Liver (tissue), 9 donors: ENCODE results near the gene FLOT1. TPM values are rescaled to one million over a fixed set of nuclear protein-coding genes. Genes with fewer than 3 reads are reported as not detected.

Experiments
- DNase-seq: peaks from one replicate; pipeline ENCODE4 v3.0.0-alpha.2; 2017; ENCODE audit warnings: low spot score
- H3K27ac ChIP-seq, 2 donors: one replicate each; pipeline ENCODE4 v1.7.0; 2013; ENCODE audit warnings: inconsistent platforms in 2 of 2, low read length in 2 of 2, control low read depth in 1 of 2, low read depth in 1 of 2, mild to moderate bottlenecking in 1 of 2
- H3K27me3 ChIP-seq, 4 donors: one replicate each; pipeline versions ENCODE4 v1.6.1 to v1.7.0; 2013; ENCODE audit warnings: low read length in 3 of 4, inconsistent platforms in 1 of 4, mild to moderate bottlenecking in 1 of 4, moderate library complexity in 1 of 4; ENCODE audit not compliant: control insufficient read depth in 4 of 4, insufficient read depth in 4 of 4
- H3K36me3 ChIP-seq, 4 donors: one replicate each; pipeline versions ENCODE4 v1.6.1 to v1.7.0; 2013; ENCODE audit warnings: low read length in 3 of 4, mild to moderate bottlenecking in 3 of 4, low read depth in 1 of 4, moderate library complexity in 1 of 4; ENCODE audit not compliant: control insufficient read depth in 4 of 4, insufficient read depth in 3 of 4
- H3K4me1 ChIP-seq, 4 donors: one replicate each; pipeline versions ENCODE4 v1.6.1 to v1.7.0; 2013; ENCODE audit warnings: low read length in 3 of 4, mild to moderate bottlenecking in 3 of 4, moderate library complexity in 1 of 4; ENCODE audit not compliant: control insufficient read depth in 4 of 4, insufficient read depth in 4 of 4
- H3K4me3 ChIP-seq, 3 donors: one replicate each; pipeline versions ENCODE4 v1.6.1 to v1.7.0; 2013; ENCODE audit warnings: low read length in 3 of 3, control low read depth in 1 of 3, low read depth in 1 of 3, mild to moderate bottlenecking in 1 of 3
- H3K9ac ChIP-seq, 2 donors: one replicate each; pipeline ENCODE4 v1.7.0; 2013; ENCODE audit warnings: low read length in 2 of 2, mild to moderate bottlenecking in 2 of 2, moderate library complexity in 2 of 2, control low read depth in 1 of 2, low read depth in 1 of 2
- H3K9me3 ChIP-seq, 4 donors: one replicate each; pipeline versions ENCODE4 v1.6.1 to v1.7.0; 2013; ENCODE audit warnings: low read length in 3 of 4; ENCODE audit not compliant: control insufficient read depth in 4 of 4
- ATF3 ChIP-seq: IDR thresholded peaks from 2 replicates; pipeline ENCODE4 v1.6.1; 2016; ENCODE audit warnings: antibody characterized with exemption
- CTCF ChIP-seq: fragments of 150-350 bp; IDR thresholded peaks from 2 replicates; pipeline ENCODE4 v1.5.1; 2017; ENCODE audit warnings: improper control_type of control experiment, low read depth, low read length; ENCODE audit not compliant: missing input control
- EGR1 ChIP-seq, 2 donors: IDR thresholded peaks; 2 replicates each; pipeline ENCODE4 v1.6.1; 2016 to 2018; ENCODE audit warnings: antibody characterized with exemption in 2 of 2, low read depth in 2 of 2
- FOXA1 ChIP-seq: IDR thresholded peaks from 2 replicates; pipeline ENCODE4 v1.6.1; 2016; ENCODE audit warnings: antibody characterized with exemption
- FOXA2 ChIP-seq: IDR thresholded peaks from 2 replicates; pipeline ENCODE4 v1.6.1; 2016; ENCODE audit warnings: antibody characterized with exemption
- GABPA ChIP-seq, 2 donors: IDR thresholded peaks in 1 of 2; conservative IDR thresholded peaks in 1 of 2; 2 replicates each; pipeline ENCODE4 v1.6.1; 2016; ENCODE audit warnings: antibody characterized with exemption in 2 of 2, mild to moderate bottlenecking in 1 of 2, moderate library complexity in 1 of 2
- HNF4A ChIP-seq, 2 donors: conservative IDR thresholded peaks; 2 replicates each; pipeline ENCODE4 v1.6.1; 2016; ENCODE audit warnings: antibody characterized with exemption in 2 of 2, mild to moderate bottlenecking in 2 of 2
- HNF4G ChIP-seq: IDR thresholded peaks from 2 replicates; pipeline ENCODE4 v1.6.1; 2016; ENCODE audit warnings: antibody characterized with exemption
- JUND ChIP-seq, 2 donors: IDR thresholded peaks; 2 replicates each; pipeline ENCODE4 v1.6.1; 2016; ENCODE audit warnings: antibody characterized with exemption in 2 of 2
- MAX ChIP-seq: IDR thresholded peaks from 2 replicates; pipeline ENCODE4 v1.6.1; 2016; ENCODE audit warnings: antibody characterized with exemption
- NR2F2 ChIP-seq: IDR thresholded peaks from 2 replicates; pipeline ENCODE4 v1.6.1; 2016; ENCODE audit warnings: antibody characterized with exemption
- RAD21 ChIP-seq, 2 donors: IDR thresholded peaks; 2 replicates each; pipeline ENCODE4 v1.6.1; 2016; ENCODE audit warnings: antibody characterized with exemption in 2 of 2, mild to moderate bottlenecking in 2 of 2
- REST ChIP-seq: IDR thresholded peaks from 2 replicates; pipeline ENCODE4 v1.6.1; 2016; ENCODE audit warnings: antibody characterized with exemption, mild to moderate bottlenecking
- RXRA ChIP-seq, 2 donors: IDR thresholded peaks; 2 replicates each; pipeline ENCODE4 v1.6.1; 2017 to 2018; ENCODE audit warnings: antibody characterized with exemption in 2 of 2, mild to moderate bottlenecking in 1 of 2
- SP1 ChIP-seq: IDR thresholded peaks from 2 replicates; pipeline ENCODE4 v1.6.1; 2018; ENCODE audit warnings: antibody characterized with exemption, mild to moderate bottlenecking
- TAF1 ChIP-seq: conservative IDR thresholded peaks from 2 replicates; pipeline ENCODE4 v1.6.1; 2016; ENCODE audit warnings: antibody characterized with exemption, mild to moderate bottlenecking
- YY1 ChIP-seq: IDR thresholded peaks from 2 replicates; pipeline ENCODE4 v1.6.1; 2016; ENCODE audit warnings: antibody characterized with exemption, mild to moderate bottlenecking
- ZBTB33 ChIP-seq: IDR thresholded peaks from 2 replicates; pipeline ENCODE4 v1.6.1; 2016; ENCODE audit warnings: antibody characterized with exemption
- WGBS: extraction: QIAGEN DNeasy Blood & Tissue Kit; methylation state at CpG from one replicate; pipeline ENCODE4 v1.1.7; 2013; 5-methylcytosine and 5-hydroxymethylcytosine counted together
- polyA plus RNA-seq, 2 donors: library from polyadenylated mRNA; stranded (reverse) in 1 of 2; unstranded in 1 of 2; fragments of 200-250 nt in 1 of 2; fragments of >200 nt in 1 of 2; fragmentation: Nextera tagmentation in 1 of 2; extraction: Ambion mirVana in 1 of 2; gene quantifications; one replicate each; pipeline versions ENCODE4 v1.2.1 to v1.2.3, GENCODE V29; 2013 to 2015
- total RNA-seq, 2 donors: library from RNA; depleted of rRNA; stranded (reverse); fragments of >200 nt; gene quantifications; one replicate each; pipeline ENCODE4 v1.2.3, GENCODE V29; 2014
- donor health status: healthy.
- donor health status: healthy.
- donor health status: healthy.
- donor health status: healthy.
- donor health status: healthy.

The FLOT1 gene
- total and polyA plus RNA-seq, 4 donors: 38.6 to 99.8 (median 59.5) TPM

- no peak for TF ChIP-seq CTCF
Measured at GRCh38 chr6:30747902-30748769, 5.6 kb upstream of the FLOT1 start (continued).

- Histone ChIP-seq H3K9ac (no peak overlapping the region), H3K27me3 (no peaks in the 10 kb centered on the region), H3K4me3 (no peak overlapping the region), H3K36me3 (no peaks in the 10 kb centered on the region), H3K4me1 (peaks cover 6 to 30% (median 21%) of the 10 kb centered on the region in 4 donors), H3K27ac (peak overlapping the region in 1 of 2 donors; percentile 11), H3K9me3 (no peaks in the 10 kb centered on the region)
- 83% methylated on average over 1 of the region's 1 CpG for WGBS
- TF ChIP-seq HNF4G: no peak
- DNase-seq: no peak
Measured at GRCh38 chr6:30747300-30747687, 4.8 kb upstream of the FLOT1 start.

GRCh38 chr6:30744054-30744805 is 1.7 kb upstream of the FLOT1 start, which contains the start of gene IER3:
Gene IER3 (minus strand): TSS chr6:30744547. CDS start chr6:30744518, 29 bp downstream.
- Histone ChIP-seq H3K27me3 (no peaks in the 10 kb centered on the region), H3K27ac (peak within 1 kb of the TSS; percentile 83 to 92), H3K9me3 (no peaks in the 10 kb centered on the region), H3K4me1 (peaks cover 3 to 24% (median 14%) of the 10 kb centered on the region in 4 donors), H3K9ac (peak within 1 kb of the TSS; percentile 84 to 92), H3K36me3 (peaks cover 7 to 10% (median 8%) of the 10 kb centered on the region in 4 donors), H3K4me3 (peak within 1 kb of the TSS; percentile 69 to 96 (median 88))
- no peak for TF ChIP-seq GABPA (IDR thresholded peaks at IDR 0.05 in 1 of 2, conservative IDR thresholded peaks at IDR 0.05 in 1 of 2)
- TF ChIP-seq JUND (IDR thresholded peaks at IDR 0.05): no peak
- no peak for TF ChIP-seq NR2F2
- TF ChIP-seq HNF4G: no peak
- TF ChIP-seq SP1: peak; percentile 71
- peak; percentile 88 for TF ChIP-seq REST
- TF ChIP-seq CTCF: peak; percentile 36
- TF ChIP-seq ZBTB33: no peak
- TF ChIP-seq EGR1 (IDR thresholded peaks at IDR 0.05; ENCODE audit: low read depth in 2 of 2): no peak
- TF ChIP-seq RXRA (IDR thresholded peaks at IDR 0.05): peak in 1 of 2 donors; percentile 48
- TF ChIP-seq YY1: peak; percentile 55
- TF ChIP-seq FOXA1: no peak
- TF ChIP-seq RAD21 (IDR thresholded peaks at IDR 0.05): peak; percentile 53 to 61
- TF ChIP-seq MAX: peak; percentile 24
- TF ChIP-seq FOXA2: no peak
- peak in 1 of 2 donors; percentile 9 for TF ChIP-seq HNF4A (conservative IDR thresholded peaks at IDR 0.05)
- TF ChIP-seq ATF3: no peak
- TF ChIP-seq TAF1: peak; percentile 96
- WGBS: under 1% methylated on average over 54 of the region's 54 CpGs
- peak; percentile 78 for DNase-seq
